Measurements from ENCODE around the gene GTF2F2.
"Not testable (repeated sequence)": the region's sequence is repeated elsewhere in the genome, so short reads cannot be mapped to it uniquely, and the experiment has no call there.

The GTF2F2 gene

GRCh38 chr13:45242524-45242923, 122.2 kb downstream of the GTF2F2 start:
- TF ChIP-seq ZFX (IDR thresholded peaks at IDR 0.05) (no peak), CTCF (conservative IDR thresholded peaks at IDR 0.05) (no peak)
- H3K27ac ChIP-seq, result no peak overlapping the region

GRCh38 chr13:45243077-45243476, 122.8 kb downstream of the GTF2F2 start:
- H3K27ac ChIP-seq, result no peak overlapping the region
- TF ChIP-seq CTCF (conservative IDR thresholded peaks at IDR 0.05), result no peak
- TF ChIP-seq ZFX (IDR thresholded peaks at IDR 0.05), result no peak

- H3K27ac ChIP-seq, result not testable (repeated sequence)
Observed at GRCh38 chr13:45244736-45245135, 124.4 kb downstream of the GTF2F2 start.

GRCh38 chr13:45249662-45250061, 129.4 kb downstream of the GTF2F2 start:
- no peak for TF ChIP-seq ZFX (IDR thresholded peaks at IDR 0.05)
- TF ChIP-seq CTCF (conservative IDR thresholded peaks at IDR 0.05), result no peak

GRCh38 chr13:45254396-45254795, 134.1 kb downstream of the GTF2F2 start:
- TF ChIP-seq ZFX (IDR thresholded peaks at IDR 0.05) (no peak), CTCF (conservative IDR thresholded peaks at IDR 0.05) (no peak)
- H3K27ac ChIP-seq, result no peak overlapping the region

More at GRCh38 chr13:45249662-45250061, 129.4 kb downstream of the GTF2F2 start:
- no peak overlapping the region for H3K27ac ChIP-seq

- H3K27ac ChIP-seq, result no peak overlapping the region
- TF ChIP-seq CTCF (conservative IDR thresholded peaks at IDR 0.05) (no peak), ZFX (IDR thresholded peaks at IDR 0.05) (no peak)
Observed at GRCh38 chr13:45255247-45255987, 135.1 kb downstream of the GTF2F2 start.

- TF ChIP-seq CTCF (conservative IDR thresholded peaks at IDR 0.05) (no peak), ZFX (IDR thresholded peaks at IDR 0.05) (no peak)
Observed at GRCh38 chr13:45256254-45256653, 135.9 kb downstream of the GTF2F2 start.

More at GRCh38 chr13:45256254-45256653, 135.9 kb downstream of the GTF2F2 start:
- H3K27ac ChIP-seq, result no peak overlapping the region

Data from C4-2B (cell line).